ENCODE results near the gene LSS.
"Not testable (repeated sequence)": the region's sequence is repeated elsewhere in the genome, so short reads cannot be mapped to it uniquely, and the experiment has no call there.

LSS gene

DNA sequence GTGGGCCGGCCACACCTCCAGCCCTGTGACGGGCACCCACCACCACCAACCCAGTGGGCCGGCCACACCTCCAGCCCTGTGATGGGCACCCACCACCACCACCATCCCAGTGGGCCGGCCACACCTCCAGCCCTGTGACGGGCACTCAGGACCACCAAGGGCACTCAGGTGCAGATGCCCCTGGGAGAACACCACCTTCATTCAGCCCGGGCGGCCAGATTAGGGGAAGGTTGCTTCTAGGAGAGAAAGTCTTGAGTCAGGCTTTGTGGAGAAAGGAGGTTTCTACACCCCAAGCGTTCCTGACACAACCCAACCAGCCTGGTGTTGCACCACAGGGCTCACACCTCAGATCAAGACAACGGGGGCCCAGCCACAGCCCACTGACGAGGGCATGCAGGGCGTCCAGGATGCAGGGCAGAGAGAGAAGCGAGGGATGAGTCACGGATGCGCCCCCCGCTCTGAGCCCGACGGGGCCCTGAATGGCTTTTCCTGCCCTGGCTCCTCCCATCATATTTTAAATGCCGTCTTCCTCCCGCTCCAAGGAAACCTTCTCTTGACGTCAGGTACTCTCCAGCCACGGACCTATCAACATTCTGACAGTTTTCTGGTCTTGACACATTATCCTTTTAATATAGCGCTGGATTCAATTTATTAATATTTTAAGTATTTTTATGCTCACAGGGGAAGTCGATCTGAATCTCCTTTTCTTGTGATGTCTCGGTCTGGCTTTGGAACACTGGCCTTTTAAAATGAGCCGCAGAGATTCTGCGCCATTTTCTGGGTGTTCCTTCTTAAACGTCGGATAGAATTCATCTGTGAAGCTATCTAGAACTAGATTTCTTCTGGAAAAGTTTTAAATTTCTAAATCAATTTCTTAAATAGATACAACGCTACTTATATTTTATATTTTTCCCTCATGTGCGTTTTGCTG, 43.7 kb downstream of the LSS start:
- DNase-seq, result no peak

DNA sequence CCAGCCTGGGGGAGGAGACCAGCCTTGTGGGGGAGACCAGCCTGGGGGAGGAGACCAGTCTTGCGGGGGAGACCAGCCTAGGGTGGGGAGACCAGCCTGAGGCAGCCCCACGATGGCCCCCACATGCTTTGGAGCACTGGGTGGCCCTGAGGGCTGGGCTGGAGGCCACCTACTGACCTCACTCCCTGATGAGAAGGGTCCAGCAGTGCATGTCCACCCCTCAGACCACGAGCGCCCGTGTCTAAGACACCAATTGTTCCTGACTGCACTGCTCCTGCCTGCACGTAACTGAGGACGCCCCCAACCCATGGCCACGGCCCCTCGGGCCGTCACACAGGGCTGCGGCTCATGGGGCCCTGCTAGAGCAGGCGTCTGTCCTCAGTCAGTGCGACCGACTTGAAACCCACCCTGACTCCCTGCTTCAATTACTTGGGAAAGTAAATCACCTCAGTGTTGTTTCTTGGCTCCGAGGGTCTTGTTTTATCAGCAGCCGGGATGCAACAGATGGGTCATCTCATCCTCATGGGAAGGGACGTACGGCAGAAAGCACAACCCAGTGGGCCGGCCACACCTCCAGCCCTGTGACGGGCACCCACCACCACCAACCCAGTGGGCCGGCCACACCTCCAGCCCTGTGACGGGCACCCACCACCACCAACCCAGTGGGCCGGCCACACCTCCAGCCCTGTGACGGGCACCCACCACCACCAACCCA, 44.5 kb downstream of the LSS start, which contains the start of gene SPATC1L:
SPATC1L (minus strand) TSS at position 550 of the 715 bp plus-strand sequence. CDS start 1,643 bp downstream, outside the sequence.
- DNase-seq, result no peak

DNA sequence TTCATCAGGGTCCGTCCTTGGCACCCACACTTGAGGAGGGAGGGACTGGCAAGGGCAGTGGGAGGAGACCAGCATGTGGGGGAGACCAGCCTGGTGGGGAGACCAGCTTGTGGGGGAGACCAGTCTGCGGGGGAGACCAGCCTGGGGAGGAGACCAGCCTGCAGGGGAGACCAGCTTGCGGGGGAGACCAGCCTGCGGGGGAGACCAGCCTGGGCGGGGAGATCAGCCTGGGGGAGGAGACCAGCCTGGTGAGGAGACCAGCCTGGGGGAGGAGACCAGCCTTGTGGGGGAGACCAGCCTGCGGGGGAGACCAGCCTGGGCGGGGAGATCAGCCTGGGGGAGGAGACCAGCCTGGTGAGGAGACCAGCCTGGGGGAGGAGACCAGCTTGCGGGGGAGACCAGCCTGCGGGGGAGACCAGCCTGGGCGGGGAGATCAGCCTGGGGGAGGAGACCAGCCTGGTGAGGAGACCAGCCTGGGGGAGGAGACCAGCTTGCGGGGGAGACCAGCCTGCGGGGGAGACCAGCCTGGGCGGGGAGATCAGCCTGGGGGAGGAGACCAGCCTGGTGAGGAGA, 45.2 kb downstream of the LSS start:
- not testable (repeated sequence) for DNase-seq

DNA sequence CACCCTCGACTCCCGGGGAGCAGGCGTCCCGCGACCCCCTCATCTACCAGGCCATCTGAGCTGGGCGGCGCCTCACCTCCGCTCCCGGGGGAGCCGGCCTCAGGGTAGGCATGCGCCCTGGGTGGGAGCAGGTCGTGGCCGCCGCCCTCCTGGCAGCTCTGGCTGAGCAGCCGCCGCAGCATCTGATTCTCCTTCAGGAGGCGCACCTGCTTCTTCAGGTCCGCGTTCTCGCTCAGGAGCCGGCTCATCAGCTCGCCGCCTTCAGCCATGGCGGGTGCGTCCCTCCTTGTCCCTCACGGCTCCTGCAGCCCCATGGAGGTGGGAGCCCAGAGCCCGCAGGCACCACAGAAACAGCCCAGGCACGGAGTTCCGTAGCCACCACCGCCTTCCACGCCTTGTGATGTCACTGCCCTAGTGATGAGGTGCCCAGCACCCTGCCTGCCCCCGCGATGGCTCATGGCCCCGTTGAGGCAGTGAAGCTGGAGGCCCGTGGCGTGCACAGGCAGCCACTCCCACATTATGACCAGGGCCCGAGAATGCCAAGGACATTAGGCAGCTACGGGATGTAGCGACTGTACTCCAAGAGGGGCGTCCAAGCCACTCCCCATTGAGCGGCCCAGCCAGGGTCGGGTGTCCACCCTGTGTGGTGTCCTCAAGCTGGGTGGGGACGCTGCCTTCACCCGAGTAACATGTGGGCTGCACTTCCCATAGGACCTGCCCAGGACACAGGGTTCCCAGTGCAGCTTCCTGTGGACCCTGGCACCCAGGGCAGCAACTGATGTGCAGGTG, 45.8 kb downstream of the LSS start:
- no peak for DNase-seq

DNA sequence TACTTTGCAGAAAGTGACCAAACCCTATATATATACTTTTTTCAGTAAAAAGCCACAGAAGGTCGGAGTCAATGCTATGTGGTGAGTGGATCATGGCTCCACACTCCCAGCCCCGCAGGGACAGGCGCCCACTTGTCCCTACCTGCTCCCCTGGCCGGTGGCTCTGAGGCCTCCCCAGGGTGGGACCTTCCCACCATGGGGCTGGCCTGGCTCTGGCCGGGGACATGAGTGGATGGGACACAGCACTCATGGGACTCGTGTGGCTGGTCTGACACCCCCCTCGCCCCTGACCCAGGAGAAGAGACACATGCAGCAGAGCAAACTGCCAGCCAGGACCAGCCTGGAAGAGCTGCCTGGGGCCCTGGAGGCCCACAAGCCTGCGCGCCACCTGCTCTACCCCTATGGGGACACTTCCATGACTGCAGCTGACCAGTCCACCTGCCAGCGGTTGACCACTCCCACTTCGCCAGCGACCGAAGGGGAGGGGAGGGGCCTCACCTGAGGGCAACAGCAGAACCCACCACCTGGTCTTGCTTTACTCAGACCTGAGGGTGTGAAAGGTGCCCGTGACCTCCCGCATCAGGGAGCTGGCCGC, 46.5 kb downstream of the LSS start:
- DNase-seq, result no peak

DNA sequence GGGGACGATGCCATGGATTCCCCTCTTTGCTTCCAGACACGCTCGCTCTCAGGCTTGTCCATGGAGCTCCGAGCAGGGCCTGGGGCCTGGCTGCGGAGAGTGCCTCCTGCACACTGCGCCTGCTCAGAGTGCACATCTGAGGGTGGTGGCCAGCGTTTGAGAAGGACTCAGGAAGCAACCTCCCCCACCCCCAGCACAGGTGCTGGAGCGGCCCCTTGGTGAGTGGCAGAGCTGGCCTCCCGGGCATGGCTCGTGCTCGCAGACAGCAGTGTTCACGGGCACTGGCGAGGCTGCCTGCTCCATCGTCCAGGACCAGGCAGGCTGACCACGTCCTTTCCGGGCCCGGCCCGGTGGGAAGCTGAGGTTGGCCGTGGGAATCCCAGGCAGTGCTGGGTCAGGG, 47.1 kb downstream of the LSS start:
- no peak for DNase-seq

DNA sequence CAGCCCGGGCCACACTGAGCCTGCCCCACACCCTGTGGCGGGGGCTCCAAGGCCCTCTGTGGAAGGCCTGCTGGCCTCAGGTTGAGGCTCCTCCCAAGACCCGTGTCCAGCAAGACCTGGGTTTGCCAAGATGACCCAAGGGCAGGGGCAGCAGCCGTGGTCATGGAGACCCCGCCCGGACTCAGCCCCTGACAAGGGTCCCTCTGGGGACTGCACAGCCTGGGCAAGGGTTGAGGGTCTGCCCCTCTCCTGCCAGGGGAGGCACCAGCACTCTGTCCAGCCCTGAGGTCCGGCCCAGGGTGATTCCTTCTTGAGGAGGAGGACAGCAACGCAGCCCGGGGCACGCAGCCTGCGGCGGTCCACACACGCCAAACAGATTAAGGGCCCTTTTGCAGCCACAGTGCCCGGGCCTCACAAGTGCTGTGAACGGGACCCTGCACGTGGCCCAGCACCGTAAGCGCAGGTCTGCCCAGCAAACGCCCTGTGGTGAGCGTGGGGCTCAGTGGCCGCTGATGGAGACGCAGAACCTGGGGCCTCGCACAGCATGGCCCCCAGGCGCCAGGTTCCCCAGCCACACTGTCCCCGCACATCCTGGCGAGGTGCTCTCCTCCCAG, 47.7 kb downstream of the LSS start:
- no peak for DNase-seq

DNA sequence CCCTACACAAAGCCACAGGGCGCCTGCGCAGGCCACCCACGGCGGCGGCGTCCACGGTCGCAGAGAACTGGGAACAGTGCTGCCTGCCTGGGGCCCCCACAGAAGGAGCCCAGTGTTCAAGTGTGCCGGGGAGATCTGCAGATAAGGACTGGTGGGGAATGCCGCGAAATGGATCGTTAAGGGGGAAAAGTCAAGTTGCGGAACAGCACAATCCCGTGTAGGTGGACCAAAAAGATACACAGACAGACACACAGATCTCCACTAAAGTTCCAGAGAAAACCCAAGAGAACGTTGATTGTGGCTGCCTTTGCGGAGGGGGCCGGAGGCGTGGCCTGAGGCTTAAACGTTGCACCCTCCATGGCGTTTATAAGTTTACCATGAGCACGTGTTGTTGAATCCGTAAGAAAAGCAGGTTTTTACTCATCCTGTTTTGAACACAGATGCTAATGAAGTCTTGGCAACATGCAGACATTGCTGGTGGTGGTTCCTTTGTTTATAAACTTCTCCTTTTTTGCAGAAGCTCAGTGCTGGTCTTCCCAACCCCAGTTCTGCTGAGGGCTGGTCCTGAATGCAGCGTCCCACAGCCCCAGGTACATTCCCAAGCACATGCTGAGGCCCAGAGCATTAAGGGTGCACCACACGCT, 48.4 kb downstream of the LSS start:
- DNase-seq, result no peak

DNA sequence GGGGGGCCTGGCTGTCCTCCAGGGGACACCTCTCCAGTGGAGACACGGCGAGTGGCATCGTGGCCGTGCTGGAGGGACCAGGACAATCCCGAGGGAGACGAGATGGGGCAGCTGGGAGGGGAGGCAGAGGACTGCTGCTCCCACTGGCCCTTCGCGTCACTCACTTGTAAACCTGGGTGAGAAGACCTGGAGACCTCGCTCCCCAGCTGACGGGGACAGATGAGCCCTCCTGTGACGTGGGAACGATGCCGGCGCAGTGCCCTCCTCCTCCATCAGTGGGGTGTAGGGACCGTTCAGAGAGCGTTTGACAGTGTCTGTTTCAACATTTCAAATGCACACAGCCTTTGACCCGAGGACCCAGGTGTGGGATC, 48.9 kb downstream of the LSS start:
- DNase-seq, result no peak

DNA sequence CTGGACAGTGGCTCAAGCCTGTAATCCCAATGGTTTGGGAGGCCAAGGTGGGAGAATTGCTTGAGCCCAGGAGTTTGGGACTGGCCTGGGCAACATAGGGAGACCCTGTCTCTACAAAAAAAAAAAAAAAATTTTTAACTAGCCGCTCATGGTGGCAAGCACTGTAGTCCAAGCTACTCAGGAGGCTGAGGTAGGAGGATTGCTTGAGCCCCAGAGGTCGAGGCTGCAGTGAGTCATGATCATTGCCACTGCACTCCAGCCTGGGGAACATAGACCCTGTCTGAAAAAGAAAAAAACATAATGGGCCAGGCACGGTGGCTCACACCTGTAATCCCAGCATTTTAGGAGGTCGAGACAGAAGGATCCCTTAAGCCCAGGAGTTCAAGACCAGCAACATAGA, 49.6 kb downstream of the LSS start:
- DNase-seq, result no peak

DNA sequence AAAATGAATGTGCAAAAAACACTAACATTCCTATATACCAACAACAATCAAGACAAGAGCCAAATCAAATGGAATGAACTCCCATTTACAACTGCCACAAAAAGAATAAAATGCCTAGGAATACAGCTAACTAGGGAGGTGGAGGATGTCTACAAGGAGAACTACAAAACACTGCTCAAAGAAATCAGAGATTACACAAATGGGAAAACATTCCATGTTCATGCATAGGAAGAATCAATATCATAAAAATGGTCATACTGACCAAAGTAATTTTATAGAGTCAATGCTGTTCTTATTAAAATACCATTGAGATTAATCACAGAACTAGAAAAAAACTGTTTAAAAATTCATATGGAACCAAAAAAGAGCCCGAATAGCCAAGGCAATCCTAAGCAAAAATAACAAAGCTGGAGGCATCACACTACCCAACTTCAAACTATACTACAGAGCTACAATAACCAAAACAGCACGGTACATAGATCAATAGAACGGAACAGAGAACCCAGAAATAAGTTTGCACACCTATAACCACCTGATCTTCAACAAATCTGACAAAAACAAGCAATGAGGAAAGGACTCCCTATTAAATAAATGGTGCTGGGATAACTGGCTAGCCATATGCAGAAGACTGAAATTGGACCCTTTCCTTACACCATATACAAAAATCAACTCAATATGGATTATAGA, 52.0 kb downstream of the LSS start:
- not testable (repeated sequence) for DNase-seq

DNA sequence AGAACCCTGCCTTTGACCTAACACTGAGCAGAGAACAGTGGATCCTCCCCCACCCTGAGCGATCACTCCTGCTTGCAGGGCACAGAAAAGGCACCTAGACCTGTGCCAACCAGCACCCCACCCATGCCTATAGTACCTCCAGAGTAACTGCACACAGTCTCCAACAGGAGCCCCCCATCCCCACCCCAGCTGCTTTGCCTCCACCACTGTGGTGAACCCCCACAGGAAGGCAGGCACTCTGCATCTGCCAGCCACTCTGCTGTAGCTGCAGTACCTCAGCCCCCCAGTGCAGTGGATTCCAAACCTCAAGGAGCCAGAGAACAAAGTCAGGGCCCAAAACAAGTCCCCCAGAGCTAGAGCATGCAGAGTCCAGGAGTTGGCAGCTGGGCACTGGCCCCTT, 55.0 kb downstream of the LSS start:
- no peak for DNase-seq

DNA sequence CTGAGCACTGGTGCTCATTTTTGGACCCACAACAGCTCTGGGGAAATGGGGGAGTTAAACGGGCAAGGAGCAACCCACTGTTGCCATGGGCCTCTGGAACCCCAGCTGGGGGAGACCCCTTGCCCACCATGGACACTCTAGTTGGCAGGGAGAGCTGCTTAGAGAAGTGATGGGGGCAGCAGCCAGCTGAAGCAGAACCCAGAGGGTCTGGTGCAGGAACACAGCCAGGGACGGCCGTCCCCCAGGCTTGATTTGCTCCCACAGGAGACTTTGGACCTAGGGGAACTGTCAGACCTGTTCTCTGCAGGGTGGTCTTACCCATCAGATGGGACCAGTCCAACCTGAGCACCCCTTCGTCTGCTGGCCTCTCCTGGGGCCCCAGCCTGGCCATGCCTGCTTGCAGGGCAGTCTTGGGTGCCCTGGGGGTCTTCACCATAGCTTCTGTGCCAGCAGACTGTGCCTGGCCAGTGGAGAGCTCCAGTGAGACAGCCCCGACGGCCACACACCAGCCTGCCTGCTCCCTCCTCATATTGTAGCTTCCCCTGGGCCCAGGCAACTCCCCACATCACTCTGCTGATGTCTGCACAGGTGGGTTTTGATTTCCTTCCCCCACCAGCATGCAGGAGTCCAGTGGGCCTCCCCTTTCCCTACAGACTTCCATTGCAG, 55.6 kb downstream of the LSS start:
- no peak for DNase-seq

DNA sequence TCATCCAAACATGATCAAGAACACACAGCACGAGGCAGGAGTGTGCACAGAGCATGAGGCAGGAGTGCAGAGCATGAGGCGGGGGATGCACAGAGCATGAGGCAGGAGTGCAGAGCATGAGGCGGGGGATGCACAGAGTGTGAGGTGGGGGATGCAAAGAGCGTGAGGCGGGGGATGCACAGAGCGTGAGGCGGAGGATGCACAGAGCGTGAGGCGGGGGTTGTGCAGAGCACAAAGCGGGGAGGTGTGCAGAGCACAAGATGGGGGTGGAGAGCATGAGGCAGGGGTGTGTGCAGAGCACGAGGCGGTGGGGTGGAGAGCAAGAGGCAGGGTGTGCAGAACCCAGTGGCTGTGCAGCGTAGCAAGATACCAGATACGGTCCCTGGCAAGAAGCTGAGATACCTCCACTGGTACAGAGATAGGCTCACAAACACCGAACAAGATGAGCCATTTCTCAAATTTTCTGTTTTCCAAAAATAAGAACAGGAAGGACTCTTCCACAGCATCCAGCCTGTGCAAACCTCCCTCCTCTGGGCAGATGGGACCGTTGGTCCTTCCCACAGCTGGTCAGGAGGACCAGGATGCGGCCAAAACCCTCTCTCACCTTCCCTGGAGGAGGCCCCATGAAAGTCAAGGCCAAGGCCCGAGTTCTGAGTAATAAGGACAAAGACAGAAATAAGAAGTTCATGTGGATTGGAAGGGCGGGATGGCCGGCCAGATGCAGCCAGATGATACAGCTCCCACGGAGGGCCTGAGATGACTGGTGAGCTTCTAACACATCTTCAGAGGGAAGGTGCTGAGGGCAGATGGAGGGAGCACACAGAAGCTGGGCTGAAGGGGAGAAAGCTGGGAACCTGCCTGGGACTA, 56.3 kb downstream of the LSS start:
- no peak for DNase-seq

DNA sequence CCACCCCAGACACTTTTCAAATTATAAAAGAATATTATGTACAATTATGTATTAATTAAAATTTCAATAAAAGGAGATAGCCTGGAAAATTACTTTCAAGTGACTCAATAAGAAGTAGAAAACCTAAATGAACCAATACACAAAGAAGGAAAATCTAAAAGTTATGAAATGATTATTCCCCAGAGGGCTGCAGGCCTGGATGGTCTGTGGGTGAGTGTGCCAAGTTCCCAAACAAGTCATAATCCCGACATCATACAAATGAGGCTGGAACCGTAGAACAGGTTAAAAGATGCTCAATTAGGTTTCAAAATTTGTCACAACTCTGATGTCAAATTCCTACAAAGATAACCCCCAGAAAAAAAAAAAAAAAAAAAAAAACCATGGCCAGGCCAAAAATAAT, 57.0 kb downstream of the LSS start:
- DNase-seq, result no peak

DNA sequence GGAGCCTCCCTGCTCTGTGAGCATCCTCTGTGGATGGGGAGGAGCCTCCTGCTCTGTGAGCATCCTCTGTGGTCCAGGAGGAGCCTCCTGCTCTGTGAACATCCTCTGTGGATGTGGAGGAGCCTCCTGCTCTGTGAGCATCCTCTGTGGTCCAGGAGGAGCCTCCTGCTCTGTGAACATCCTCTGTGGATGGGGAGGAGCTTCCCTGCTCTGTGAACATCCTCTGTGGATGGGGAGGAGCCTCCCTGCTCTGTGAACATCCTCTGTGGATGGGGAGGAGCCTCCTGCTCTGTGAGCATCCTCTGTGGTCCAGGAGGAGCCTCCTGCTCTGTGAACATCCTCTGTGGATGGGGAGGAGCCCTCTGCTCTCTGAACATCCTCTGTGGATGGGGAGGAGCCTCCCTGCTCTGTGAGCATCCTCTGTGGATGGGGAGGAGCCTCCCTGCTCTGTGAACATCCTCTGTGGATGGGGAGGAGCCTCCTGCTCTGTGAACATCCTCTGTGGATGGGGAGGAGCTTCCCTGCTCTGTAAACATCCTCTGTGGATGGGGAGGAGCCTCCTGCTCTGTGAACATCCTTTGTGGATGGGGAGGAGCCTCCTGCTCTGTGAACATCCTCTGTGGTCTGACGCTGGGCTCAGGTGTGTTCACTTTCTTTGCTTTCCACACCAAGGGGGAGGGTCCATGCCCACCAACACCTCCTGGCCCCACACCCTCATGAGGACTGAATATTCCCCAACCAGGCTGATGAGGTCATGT, 58.0 kb downstream of the LSS start:
- not testable (repeated sequence) for DNase-seq

DNA sequence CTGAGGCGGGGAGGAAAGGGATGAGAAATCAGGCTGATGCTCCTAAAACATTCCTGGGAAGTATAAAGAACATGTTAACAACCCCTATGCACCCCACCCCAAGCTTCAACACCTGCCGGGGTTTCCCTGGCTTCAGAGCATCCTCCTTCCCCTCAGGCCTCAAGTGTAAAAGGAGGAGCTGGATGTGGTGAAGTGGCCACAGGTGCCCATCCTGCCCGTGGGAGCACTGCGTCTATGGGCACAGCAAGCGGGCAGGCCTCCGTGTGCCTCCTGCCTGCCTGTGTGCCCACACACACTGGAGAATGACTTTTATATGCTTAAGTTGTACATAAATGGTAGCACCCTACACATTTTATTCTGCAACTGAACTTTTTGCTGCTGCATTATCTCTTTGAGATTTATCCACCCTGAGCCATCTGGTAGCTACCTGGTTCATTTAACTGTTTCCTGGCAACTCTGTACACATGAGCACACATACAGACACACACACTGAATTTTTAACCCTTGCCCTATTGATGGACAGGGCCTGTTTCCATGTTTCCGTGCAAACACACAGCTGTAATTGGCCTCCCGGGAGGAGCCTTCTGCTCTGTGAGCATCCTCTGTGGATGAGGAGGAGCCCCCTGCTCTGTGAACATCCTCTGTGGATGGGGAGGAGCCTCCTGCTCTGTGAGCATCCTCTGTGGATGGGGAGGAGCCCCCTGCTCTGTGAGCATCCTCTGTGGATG, 59.8 kb downstream of the LSS start:
- no peak for DNase-seq

DNA sequence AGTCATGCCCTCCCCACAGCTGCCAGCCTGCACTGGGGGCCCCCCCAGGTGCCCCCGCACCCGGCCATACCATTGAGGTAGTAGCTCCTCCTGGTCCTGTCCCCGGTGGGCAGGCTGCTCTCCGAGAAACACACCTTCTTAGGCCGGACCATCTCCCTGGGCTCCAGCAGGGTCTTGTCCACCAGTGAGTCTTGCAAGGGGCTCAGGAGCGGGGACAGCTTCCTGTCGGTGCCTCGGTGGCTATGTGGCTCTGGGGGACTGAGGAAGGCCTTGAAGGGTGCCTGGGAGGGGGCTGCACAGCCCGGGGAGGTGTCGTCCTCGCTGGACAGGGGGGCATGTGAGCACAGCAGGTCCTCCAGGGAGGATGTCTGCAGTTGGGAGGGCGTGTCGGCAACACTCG, 60.3 kb downstream of the LSS start:
- no peak for DNase-seq

Data from kidney glomerular epithelial cell (primary cell).